ENCODE data around the gene KDM1B. TPM values are rescaled to one million over a fixed set of nuclear protein-coding genes. Genes with fewer than 3 reads are reported as not detected.

KDM1B gene
- total and polyA plus RNA-seq, 9 of the 15 experiments (the other 6 are each of a cell fraction or from before 2014, with no cell fraction given) = 1.4 to 58.9 (median 36.3) TPM

DNA sequence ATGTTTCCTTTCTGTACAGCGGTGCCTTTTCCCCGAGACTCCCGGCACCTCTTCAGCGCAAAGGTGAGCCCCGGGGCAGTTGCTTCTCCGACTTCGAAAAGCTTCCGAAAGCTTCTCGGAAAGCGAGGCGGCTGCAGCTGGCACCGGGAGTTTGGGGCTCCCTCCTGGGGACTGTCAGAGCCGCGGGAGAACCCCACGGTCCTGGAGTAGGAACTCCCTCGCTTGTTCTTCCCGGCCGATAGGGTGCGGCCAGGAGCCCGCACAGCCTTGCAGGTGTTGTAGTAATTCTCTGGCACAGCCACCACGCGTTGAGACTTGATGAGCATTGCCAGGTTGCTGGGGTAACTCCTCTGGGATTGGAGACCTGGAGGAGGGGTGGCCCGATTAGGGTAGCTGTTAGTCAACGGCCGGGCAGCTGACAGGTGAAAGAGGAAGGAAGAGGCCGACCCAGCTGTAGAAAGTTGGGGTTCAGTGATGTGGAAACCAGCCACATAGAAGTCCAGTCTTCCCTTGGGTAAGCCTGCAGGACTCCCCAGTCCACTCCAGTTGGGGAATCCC is 721 bp downstream of the KDM1B start (continued):
- TF ChIP-seq RERE (CRISPR knock-in tag; IDR thresholded peaks at IDR 0.05; ENCODE audit: borderline replicate concordance) (no peak), MYC (IDR thresholded peaks at IDR 0.05; ENCODE audit: low read depth, low read length) (0 out of 2 replicates have a peak, but pooled peaks have one; percentile 46), MYC (CRISPR knock-in tag; IDR thresholded peaks at IDR 0.05; ENCODE audit: borderline replicate concordance, low read depth) (no peak), BRD9 (IDR thresholded peaks at IDR 0.05; ENCODE audit: low read depth, partially characterized antibody) (no peak), ZMIZ1 (IDR thresholded peaks at IDR 0.05; ENCODE audit: low read depth in 2 of 2, low read length in 2 of 2) (no peak), RUNX1 (IDR thresholded peaks at IDR 0.05; ENCODE audit: low read depth) (no peak), STAT5A (IDR thresholded peaks at IDR 0.05; ENCODE audit: borderline replicate concordance, low read length) (no peak), SLC30A9 (CRISPR knock-in tag; IDR thresholded peaks at IDR 0.05) (no peak), GATAD2B (IDR thresholded peaks at IDR 0.05; ENCODE audit: borderline replicate concordance) (no peak), ZNF316 (IDR thresholded peaks at IDR 0.05) (no peak), DACH1 (IDR thresholded peaks at IDR 0.05; ENCODE audit: partially characterized antibody) (no peak), NR1H2 (CRISPR knock-in tag; IDR thresholded peaks at IDR 0.05) (no peak), EHMT2 (IDR thresholded peaks at IDR 0.05) (no peak), ZEB2 (IDR thresholded peaks at IDR 0.05) (peak; percentile 68), KLF6 (CRISPR knock-in tag; IDR thresholded peaks at IDR 0.05; ENCODE audit: borderline replicate concordance) (no peak), ZNF347 (CRISPR knock-in tag; IDR thresholded peaks at IDR 0.05; ENCODE audit: low read depth) (no peak), ETV6 (IDR thresholded peaks at IDR 0.05; ENCODE audit: borderline replicate concordance in 1 of 2, low read depth in 2 of 2, low read length in 1 of 2) (0 out of 4 replicates have a peak, but pooled peaks of 1 of the 2 experiments have one; percentile 25), ETV6 (CRISPR knock-in tag; IDR thresholded peaks at IDR 0.05; ENCODE audit: borderline replicate concordance) (no peak), SREBF2 (CRISPR knock-in tag; IDR thresholded peaks at IDR 0.05) (no peak)
- TF ChIP-seq, protein P1, sequence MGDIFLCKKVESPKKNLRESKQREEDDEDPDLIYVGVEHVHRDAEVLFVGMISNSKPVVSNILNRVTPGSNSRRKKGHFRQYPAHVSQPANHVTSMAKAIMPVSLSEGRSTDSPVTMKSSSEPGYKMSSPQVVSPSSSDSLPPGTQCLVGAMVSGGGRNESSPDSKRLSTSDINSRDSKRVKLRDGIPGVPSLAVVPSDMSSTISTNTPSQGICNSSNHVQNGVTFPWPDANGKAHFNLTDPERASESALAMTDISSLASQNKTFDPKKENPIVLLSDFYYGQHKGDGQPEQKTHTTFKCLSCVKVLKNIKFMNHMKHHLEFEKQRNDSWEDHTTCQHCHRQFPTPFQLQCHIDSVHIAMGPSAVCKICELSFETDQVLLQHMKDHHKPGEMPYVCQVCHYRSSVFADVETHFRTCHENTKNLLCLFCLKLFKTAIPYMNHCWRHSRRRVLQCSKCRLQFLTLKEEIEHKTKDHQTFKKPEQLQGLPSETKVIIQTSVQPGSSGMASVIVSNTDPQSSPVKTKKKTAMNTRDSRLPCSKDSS (IDR thresholded peaks at IDR 0.05; ENCODE audit: low read depth, partially characterized antibody) = no peak

Measured in K562 (cell line).